ENCODE measurements around the gene MGLL.
A peak's percentile ranks its signal among the peaks of the same experiment; 100 is the strongest.

DNA sequence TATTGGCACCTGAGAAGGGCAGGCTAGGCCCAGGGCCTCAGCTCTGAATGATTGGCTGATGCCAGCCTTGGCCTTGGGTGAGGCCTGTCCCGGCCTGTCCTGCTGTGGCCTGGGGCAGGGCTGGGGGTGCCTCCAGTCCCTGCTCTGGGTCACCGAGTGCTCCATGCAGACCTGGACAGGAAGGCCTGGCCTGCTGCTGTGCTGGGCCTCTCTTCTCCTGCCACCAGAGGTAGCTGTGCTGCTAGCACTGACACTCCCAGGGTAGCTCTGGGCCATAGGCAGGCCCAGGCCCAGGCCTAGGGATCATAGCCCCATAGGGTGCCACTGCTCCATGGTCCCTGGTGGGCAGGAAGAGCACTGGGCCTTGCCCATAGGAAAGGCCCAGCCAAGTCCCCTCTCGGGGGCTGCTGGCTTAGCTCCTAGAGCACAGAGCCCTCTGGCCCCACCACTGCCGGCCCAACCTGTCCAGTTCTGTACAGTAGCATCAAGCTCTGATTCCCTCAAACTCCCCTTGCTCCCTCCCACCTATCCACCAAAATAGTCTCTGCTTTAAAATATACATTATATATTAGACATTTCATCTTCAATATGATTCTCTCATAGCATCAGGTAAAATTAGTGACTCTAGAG lies 131.4 kb downstream of the MGLL start:
- TF ChIP-seq, protein P1, sequence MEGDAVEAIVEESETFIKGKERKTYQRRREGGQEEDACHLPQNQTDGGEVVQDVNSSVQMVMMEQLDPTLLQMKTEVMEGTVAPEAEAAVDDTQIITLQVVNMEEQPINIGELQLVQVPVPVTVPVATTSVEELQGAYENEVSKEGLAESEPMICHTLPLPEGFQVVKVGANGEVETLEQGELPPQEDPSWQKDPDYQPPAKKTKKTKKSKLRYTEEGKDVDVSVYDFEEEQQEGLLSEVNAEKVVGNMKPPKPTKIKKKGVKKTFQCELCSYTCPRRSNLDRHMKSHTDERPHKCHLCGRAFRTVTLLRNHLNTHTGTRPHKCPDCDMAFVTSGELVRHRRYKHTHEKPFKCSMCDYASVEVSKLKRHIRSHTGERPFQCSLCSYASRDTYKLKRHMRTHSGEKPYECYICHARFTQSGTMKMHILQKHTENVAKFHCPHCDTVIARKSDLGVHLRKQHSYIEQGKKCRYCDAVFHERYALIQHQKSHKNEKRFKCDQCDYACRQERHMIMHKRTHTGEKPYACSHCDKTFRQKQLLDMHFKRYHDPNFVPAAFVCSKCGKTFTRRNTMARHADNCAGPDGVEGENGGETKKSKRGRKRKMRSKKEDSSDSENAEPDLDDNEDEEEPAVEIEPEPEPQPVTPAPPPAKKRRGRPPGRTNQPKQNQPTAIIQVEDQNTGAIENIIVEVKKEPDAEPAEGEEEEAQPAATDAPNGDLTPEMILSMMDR (IDR thresholded peaks at IDR 0.05; ENCODE audit: borderline replicate concordance, extremely low read depth, low read length, poor library complexity, severe bottlenecking), result peak; percentile 47
- no peak for TF ChIP-seq EZH2 (IDR thresholded peaks at IDR 0.05; ENCODE audit: borderline replicate concordance, low read depth, low read length, severe bottlenecking)
